Calu3 (cell line): ENCODE results near the gene PUM1. TPM values are rescaled to one million over a fixed set of nuclear protein-coding genes. Genes with fewer than 3 reads are reported as not detected.

Experiments
- BruUV-seq: library from RNA; stranded (reverse); fragments of 400-500 nt; replicated peaks from 2 replicates; lab custom pipeline; 2021; lab: Mats Ljungman, UMichigan
- CTCF ChIA-PET: fragments of 300-600 bp; sonication (Branson Sonifier 250); formaldehyde crosslinking; loops from one replicate; lab custom pipeline; 2022; ENCODE audit warnings: antibody characterized with exemption; lab: Charles Lee
- DNase-seq: peaks from one replicate; pipeline ENCODE4 v3.0.0; 2022
- H3K27ac Mint-ChIP-seq: one replicate; pipeline ENCODE4 v1.8.0; 2022; ENCODE audit warnings: mixed read lengths; ENCODE audit not compliant: unreplicated experiment
- H3K27me3 Mint-ChIP-seq: one replicate; pipeline ENCODE4 v1.8.0; 2022; ENCODE audit warnings: mixed read lengths; ENCODE audit not compliant: unreplicated experiment
- H3K36me3 Mint-ChIP-seq: one replicate; pipeline ENCODE4 v1.8.0; 2022; ENCODE audit warnings: mild to moderate bottlenecking, moderate library complexity, mixed read lengths; ENCODE audit not compliant: insufficient read depth, unreplicated experiment
- H3K4me1 Mint-ChIP-seq: one replicate; pipeline ENCODE4 v1.8.0; 2022; ENCODE audit warnings: mild to moderate bottlenecking, low read depth, mixed read lengths; ENCODE audit not compliant: unreplicated experiment
- H3K4me3 Mint-ChIP-seq: one replicate; pipeline ENCODE4 v1.8.0; 2022; ENCODE audit warnings: mild to moderate bottlenecking, low read depth, moderate library complexity, mixed read lengths; ENCODE audit not compliant: unreplicated experiment
- H3K9me3 Mint-ChIP-seq: one replicate; pipeline ENCODE4 v1.8.0; 2022; ENCODE audit warnings: low read depth, mixed read lengths; ENCODE audit not compliant: unreplicated experiment
- intact Hi-C: fragments of 100-400 bp; cut with micrococcal nuclease; formaldehyde crosslinking; loops from one replicate; pipeline ENCODE4 v1.10.0; 2022; ENCODE audit not compliant: unreplicated experiment
- total RNA-seq: library from RNA; stranded (reverse); gene quantifications from 2 replicates; pipeline ENCODE4 v1.2.3, GENCODE V29; 2022
- TF ChIP-seq, protein P1 (sequence below): fragments of 200-600 bp; IDR thresholded peaks from one replicate; pipeline ENCODE4 v1.8.0; 2022; ENCODE audit warnings: antibody characterized with exemption; ENCODE audit not compliant: unreplicated experiment

PUM1 gene
- total RNA-seq, 1 experiment from 2014 or later: 163 TPM

DNA sequence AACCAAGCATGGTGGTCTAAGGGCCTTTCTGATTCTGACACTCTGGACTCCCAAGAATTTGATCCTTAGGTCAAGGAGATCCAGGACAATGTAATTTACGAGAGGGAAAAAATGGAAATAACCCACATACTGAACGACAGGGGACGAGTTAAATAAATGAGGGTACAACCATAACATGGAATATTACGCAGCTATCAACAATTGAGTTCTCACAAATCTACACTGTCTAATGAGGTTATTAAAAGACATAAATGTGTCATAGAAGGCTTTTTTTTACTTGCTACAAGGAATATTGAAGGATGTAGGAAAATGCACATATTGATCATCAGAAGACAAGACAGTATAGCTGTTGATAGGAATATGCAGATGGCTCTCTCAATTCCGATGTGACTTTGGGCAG, 180.8 kb downstream of the PUM1 start:
- Mint-ChIP-seq H3K27me3 (no peaks in the 10 kb centered on the region), H3K36me3 (peaks cover 5% of the 10 kb centered on the region), H3K4me3 (no peak overlapping the region), H3K4me1 (peaks cover 12% of the 10 kb centered on the region), H3K9me3 (no peaks in the 10 kb centered on the region), H3K27ac (no peak overlapping the region)
- intact Hi-C loops: no loop called here
- TF ChIP-seq, protein P1, sequence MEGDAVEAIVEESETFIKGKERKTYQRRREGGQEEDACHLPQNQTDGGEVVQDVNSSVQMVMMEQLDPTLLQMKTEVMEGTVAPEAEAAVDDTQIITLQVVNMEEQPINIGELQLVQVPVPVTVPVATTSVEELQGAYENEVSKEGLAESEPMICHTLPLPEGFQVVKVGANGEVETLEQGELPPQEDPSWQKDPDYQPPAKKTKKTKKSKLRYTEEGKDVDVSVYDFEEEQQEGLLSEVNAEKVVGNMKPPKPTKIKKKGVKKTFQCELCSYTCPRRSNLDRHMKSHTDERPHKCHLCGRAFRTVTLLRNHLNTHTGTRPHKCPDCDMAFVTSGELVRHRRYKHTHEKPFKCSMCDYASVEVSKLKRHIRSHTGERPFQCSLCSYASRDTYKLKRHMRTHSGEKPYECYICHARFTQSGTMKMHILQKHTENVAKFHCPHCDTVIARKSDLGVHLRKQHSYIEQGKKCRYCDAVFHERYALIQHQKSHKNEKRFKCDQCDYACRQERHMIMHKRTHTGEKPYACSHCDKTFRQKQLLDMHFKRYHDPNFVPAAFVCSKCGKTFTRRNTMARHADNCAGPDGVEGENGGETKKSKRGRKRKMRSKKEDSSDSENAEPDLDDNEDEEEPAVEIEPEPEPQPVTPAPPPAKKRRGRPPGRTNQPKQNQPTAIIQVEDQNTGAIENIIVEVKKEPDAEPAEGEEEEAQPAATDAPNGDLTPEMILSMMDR: no peak
- BruUV-seq: no TSS peak
- DNase-seq: no peak
- CTCF ChIA-PET: no interaction called here

DNA sequence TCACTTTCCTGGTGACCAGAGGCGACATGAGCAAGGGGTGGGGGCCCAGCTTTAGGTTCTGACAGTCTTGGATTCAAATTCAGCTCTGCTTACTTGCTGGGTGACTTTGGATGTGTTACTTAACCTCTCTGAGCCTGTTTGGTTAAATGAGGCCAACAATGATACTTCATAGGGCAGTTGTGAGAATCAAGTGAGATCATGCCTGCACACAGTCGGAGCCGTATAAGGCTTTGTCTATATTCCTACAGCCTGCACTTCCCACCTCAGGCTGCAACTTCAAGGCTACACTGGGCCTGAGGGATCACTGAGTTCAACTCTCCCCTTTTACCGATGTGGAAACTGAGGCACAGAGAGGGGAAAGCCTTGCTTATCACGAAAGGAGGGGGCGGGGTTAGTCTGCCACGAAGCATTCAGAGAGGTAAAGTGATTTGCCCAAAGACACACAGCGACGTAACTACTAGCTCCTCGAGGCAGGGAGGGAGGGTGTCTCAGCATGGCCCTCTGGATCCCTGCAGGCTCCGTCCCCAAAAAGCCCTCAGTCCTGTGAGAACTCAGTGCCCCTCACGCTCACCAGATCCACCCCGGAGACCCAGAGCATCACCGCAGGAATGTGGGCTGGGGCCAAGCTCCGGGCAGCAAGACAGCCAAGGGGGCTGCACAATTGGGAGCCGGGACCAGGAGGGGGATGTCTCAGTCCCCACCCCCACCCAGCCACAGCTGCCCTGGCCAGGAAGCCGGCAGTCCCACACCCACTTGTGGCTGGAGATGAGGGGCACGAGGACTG, 181.9 kb downstream of the PUM1 start:
- DNase-seq: no peak
- Mint-ChIP-seq H3K4me1 (peaks cover 23% of the 10 kb centered on the region), H3K36me3 (peaks cover 5% of the 10 kb centered on the region), H3K27ac (no peak overlapping the region), H3K27me3 (no peaks in the 10 kb centered on the region), H3K9me3 (no peaks in the 10 kb centered on the region), H3K4me3 (no peak overlapping the region)
- intact Hi-C loops: no loop called here
- BruUV-seq: no TSS peak
- TF ChIP-seq, protein P1: no peak
- CTCF ChIA-PET: no interaction called here

DNA sequence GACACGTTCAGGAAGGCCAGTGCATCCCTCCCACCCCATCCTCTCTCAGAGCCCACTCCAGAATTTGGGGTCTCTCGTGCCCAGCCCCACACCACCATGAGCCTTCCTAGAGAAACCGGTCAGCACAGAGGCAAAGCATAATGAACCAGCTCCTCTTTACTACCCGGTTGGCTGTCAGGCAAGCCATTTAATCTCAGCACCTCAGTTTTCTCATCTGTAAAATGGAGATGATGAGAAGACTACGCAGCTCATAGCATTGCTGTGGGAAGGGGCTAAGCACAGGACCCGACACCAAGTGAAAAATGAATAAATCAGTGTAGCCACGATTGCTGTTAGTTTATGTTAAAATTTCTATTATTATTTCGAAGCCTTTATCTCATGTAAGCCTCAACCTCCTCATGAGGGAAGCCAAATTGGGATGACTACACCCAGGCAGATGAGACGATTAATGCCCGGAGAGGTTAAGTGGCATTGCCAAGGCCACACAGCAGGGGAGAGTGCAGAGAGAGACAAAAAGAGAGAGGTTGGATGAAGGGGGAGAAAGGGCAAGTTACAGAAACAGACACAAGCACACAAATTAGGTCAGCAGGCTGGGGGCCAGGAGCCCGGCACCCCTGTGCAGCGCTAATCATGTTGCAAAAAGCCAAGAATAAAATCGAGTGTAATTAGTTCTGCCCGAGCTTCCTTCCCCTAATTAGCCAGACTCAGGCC, 182.7 kb downstream of the PUM1 start:
- no TSS peak for BruUV-seq
- H3K4me1 Mint-ChIP-seq: peaks cover 21% of the 10 kb centered on the region
- DNase-seq: no peak
- TF ChIP-seq, protein P1: no peak
- CTCF ChIA-PET: no interaction called here
- H3K9me3 Mint-ChIP-seq: no peaks in the 10 kb centered on the region
- H3K36me3 Mint-ChIP-seq: peaks cover 5% of the 10 kb centered on the region
- H3K27me3 Mint-ChIP-seq: no peaks in the 10 kb centered on the region
- H3K4me3 Mint-ChIP-seq: no peak overlapping the region
- no peak overlapping the region for H3K27ac Mint-ChIP-seq
- intact Hi-C loops: no loop called here

Other genes starting within 250 kb of the PUM1 start
- gene SDC3, start 157.0 kb downstream of the PUM1 start, total RNA-seq: 15.0 and 20.5 TPM in 2 replicates
- not detected in 2 replicates for gene NKAIN1, start 174.2 kb upstream of the PUM1 start, total RNA-seq
- gene SNRNP40, start 231.1 kb upstream of the PUM1 start, total RNA-seq: 78.1 and 81.0 TPM in 2 replicates
- gene ZCCHC17, start 231.3 kb upstream of the PUM1 start, total RNA-seq: 26.6 and 28.5 TPM in 2 replicates